Neuronal stem cell (in vitro differentiated cells): ENCODE measurements around the gene POGZ.

Source experiments
- DNase-seq: peaks from one replicate; pipeline ENCODE4 v3.0.0-alpha.2; 2013; ENCODE audit warnings: low spot score
- H2AFZ ChIP-seq: one replicate; pipeline ENCODE4 v1.6.1; 2013; ENCODE audit warnings: mild to moderate bottlenecking, low read length, inconsistent platforms
- H2AK5ac ChIP-seq: 2 replicates; pipeline ENCODE4 v1.6.1; 2013; ENCODE audit warnings: low read depth, mild to moderate bottlenecking, inconsistent platforms, low read length, moderate library complexity, mixed read lengths
- H2BK120ac ChIP-seq: 2 replicates; pipeline ENCODE4 v1.6.1; 2013; ENCODE audit warnings: low read depth, mild to moderate bottlenecking, inconsistent platforms, low read length, moderate library complexity, mixed read lengths
- H2BK12ac ChIP-seq: one replicate; pipeline ENCODE4 v1.6.1; 2013; ENCODE audit warnings: low read length, inconsistent platforms
- H2BK15ac ChIP-seq: 2 replicates; pipeline ENCODE4 v1.6.1; 2013; ENCODE audit warnings: mild to moderate bottlenecking, low read length, inconsistent platforms, mixed read lengths
- H2BK5ac ChIP-seq: one replicate; pipeline ENCODE4 v1.6.1; 2013; ENCODE audit warnings: inconsistent platforms, mild to moderate bottlenecking, low read length, moderate library complexity
- H3K14ac ChIP-seq: one replicate; pipeline ENCODE4 v1.6.1; 2013; ENCODE audit warnings: low read length, inconsistent platforms
- H3K18ac ChIP-seq: 2 replicates; pipeline ENCODE4 v1.6.1; 2013; ENCODE audit warnings: low read length, inconsistent platforms
- H3K23ac ChIP-seq: 2 replicates; pipeline ENCODE4 v1.6.1; 2013; ENCODE audit warnings: low read depth, mild to moderate bottlenecking, mixed read lengths, low read length, inconsistent platforms; ENCODE audit not compliant: poor library complexity
- H3K27ac ChIP-seq: replicated peaks from 3 replicates; pipeline ENCODE4 v1.5.1; 2013; ENCODE audit warnings: low read length, inconsistent platforms
- H3K27me3 ChIP-seq, 3 experiments: 2 replicates each; pipeline ENCODE4 v1.6.1; 2013; ENCODE audit warnings: low read length in 3 of 3, mild to moderate bottlenecking in 2 of 3, inconsistent platforms in 1 of 3, low read depth in 1 of 3, mixed read lengths in 1 of 3, moderate library complexity in 1 of 3; ENCODE audit not compliant: control insufficient read depth in 3 of 3, insufficient read depth in 3 of 3
- H3K36me3 ChIP-seq, 2 donors: replicated peaks in 1 of 2; 2 replicates each; pipeline ENCODE4 v1.6.1; 2013; ENCODE audit warnings: low read length in 2 of 2; ENCODE audit not compliant: control insufficient read depth in 2 of 2, insufficient read depth in 2 of 2
- H3K4ac ChIP-seq: 2 replicates; pipeline ENCODE4 v1.6.1; 2013; ENCODE audit warnings: inconsistent platforms, mild to moderate bottlenecking, low read length, moderate library complexity
- H3K4me1 ChIP-seq, 2 donors: 1 replicate in 1 of 2; 2 replicates in 1 of 2; pipeline ENCODE4 v1.6.1; 2013; ENCODE audit warnings: low read length in 2 of 2, low read depth in 1 of 2; ENCODE audit not compliant: control insufficient read depth in 2 of 2, insufficient read depth in 1 of 2
- H3K4me2 ChIP-seq: one replicate; pipeline ENCODE4 v1.6.1; 2013; ENCODE audit warnings: mild to moderate bottlenecking, low read length, inconsistent platforms; ENCODE audit not compliant: insufficient read depth, poor library complexity, severe bottlenecking
- H3K4me3 ChIP-seq, 2 donors: 2 replicates each; pipeline ENCODE4 v1.5.1; 2013; ENCODE audit warnings: low read length in 2 of 2, mild to moderate bottlenecking in 2 of 2, inconsistent platforms in 1 of 2, moderate library complexity in 1 of 2
- H3K79me1 ChIP-seq: one replicate; pipeline ENCODE4 v1.6.1; 2013; ENCODE audit warnings: low read depth, mild to moderate bottlenecking, inconsistent platforms, low read length, moderate library complexity
- H3K9ac ChIP-seq: one replicate; pipeline ENCODE4 v1.6.1; 2013; ENCODE audit warnings: mild to moderate bottlenecking, low read depth, low read length, inconsistent platforms; ENCODE audit not compliant: poor library complexity
- H3K9me3 ChIP-seq, 2 donors: replicated peaks in 1 of 2; 2 replicates each; pipeline versions ENCODE3 to v1.6.1; 2013; ENCODE audit warnings: low read length in 2 of 2, mild to moderate bottlenecking in 2 of 2, inconsistent platforms in 1 of 2, low read depth in 1 of 2, mixed read lengths in 1 of 2, moderate library complexity in 1 of 2; ENCODE audit not compliant: control insufficient read depth in 2 of 2, insufficient read depth in 1 of 2
- H4K8ac ChIP-seq: one replicate; pipeline ENCODE4 v1.6.1; 2013; ENCODE audit warnings: low read depth, mild to moderate bottlenecking, inconsistent platforms, low read length, moderate library complexity
- H4K91ac ChIP-seq: one replicate; pipeline ENCODE4 v1.6.1; 2013; ENCODE audit warnings: low read length, low read depth, mild to moderate bottlenecking, inconsistent platforms; ENCODE audit not compliant: poor library complexity
- WGBS, 2 donors: extraction: QIAGEN DNeasy Blood & Tissue Kit; methylation state at CpG; one replicate each; pipeline ENCODE4 v1.1.7; 2013; ENCODE audit warnings: missing lambda C conversion rate in 2 of 2, mixed read lengths in 1 of 2; ENCODE audit not compliant: insufficient read length in 2 of 2, insufficient replicate concordance in 1 of 2; ENCODE audit errors: extremely low coverage in 2 of 2; 5-methylcytosine and 5-hydroxymethylcytosine counted together

Gene POGZ

DNA sequence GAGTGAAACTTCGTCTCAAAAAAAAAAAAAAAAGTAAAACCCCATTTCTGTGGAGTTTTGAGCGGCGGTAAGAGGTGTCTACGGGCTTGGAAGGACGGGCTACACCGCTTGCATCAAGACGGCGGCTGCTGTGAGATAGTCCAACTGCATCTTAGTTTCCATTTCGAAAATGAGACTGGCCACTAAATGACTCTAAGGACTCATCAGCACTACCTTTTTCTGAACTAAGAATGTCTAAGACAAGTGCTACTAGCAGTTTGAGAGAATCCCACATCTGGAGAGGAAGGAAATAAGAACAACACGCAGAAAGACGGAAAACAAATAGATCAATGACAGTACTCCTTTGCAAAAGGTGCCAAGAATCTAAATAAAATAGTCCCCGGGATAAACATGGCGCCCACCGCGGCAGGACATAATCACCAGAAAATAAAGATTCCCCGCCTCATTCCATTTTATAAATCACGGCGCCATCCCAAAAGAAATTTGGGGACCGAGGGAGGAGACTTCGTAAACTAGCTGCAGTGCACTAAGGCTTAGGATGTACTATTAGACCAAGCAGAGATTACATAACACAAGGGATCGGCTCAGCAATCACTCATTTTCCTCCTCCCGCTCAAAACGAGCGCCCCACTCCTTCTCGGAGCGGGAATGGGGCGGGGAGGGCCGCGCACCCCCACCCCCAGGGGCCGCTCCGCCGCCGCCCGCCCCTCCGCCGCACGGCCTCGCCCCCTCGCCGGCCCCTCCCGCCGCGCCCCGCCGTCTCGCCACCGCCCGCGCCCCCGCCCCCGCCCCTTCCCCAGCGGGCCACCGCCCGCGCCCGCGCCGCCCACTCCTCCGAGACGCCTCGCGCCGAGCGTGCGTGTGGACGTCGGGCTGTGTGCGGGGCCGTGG is 1.1 kb downstream of the POGZ start:
- peaks cover 4 to 7% of the 10 kb centered on the region in 2 donors for H3K4me1 ChIP-seq
- peak overlapping the region; percentile 74 for H2AFZ ChIP-seq
- no CpG with 5 or more reads among the region's 69 CpGs for WGBS, 2 donors
- H3K4me2 ChIP-seq: peak overlapping the region; percentile 92
- H3K18ac ChIP-seq: peak overlapping the region; percentile 74
- peak overlapping the region; percentile 95 to 96 for H3K4me3 ChIP-seq
- no peaks in the 10 kb centered on the region for H3K27me3 ChIP-seq
- no peak overlapping the region for H2BK15ac ChIP-seq
- H3K4ac ChIP-seq: no peak overlapping the region
- DNase-seq: peak; percentile 62
- peaks cover 0 to 22% of the 10 kb centered on the region in 2 donors for H3K36me3 ChIP-seq
- H3K9me3 ChIP-seq: no peaks in the 10 kb centered on the region
- H2BK5ac ChIP-seq: no peak overlapping the region
- H3K14ac ChIP-seq: no peak overlapping the region
- no peak overlapping the region for H4K8ac ChIP-seq
- no peak overlapping the region for H2BK12ac ChIP-seq
- H4K91ac ChIP-seq: no peak overlapping the region
- H3K79me1 ChIP-seq: no peaks in the 10 kb centered on the region
- H3K27ac ChIP-seq: peak overlapping the region; percentile 90
- H2AK5ac ChIP-seq: no peak overlapping the region
- H2BK120ac ChIP-seq: no peak overlapping the region
- peak overlapping the region; percentile 57 for H3K23ac ChIP-seq
- H3K9ac ChIP-seq: peak overlapping the region; percentile 83

GRCh38 chr1:151455966-151456365 is 3.3 kb downstream of the POGZ start:
- peaks cover 2 to 40% of the 10 kb centered on the region in 2 donors for H3K36me3 ChIP-seq
- no peak overlapping the region for H3K23ac ChIP-seq
- H3K18ac ChIP-seq: no peak overlapping the region
- H2BK12ac ChIP-seq: no peak overlapping the region
- no peak overlapping the region for H2BK5ac ChIP-seq
- no peak overlapping the region for H4K8ac ChIP-seq
- no peaks in the 10 kb centered on the region for H3K9me3 ChIP-seq
- H2BK120ac ChIP-seq: no peak overlapping the region
- no peak overlapping the region for H3K9ac ChIP-seq
- no peak overlapping the region for H2AFZ ChIP-seq
- H3K4me1 ChIP-seq: peaks cover 4 to 7% of the 10 kb centered on the region in 2 donors
- H2BK15ac ChIP-seq: no peak overlapping the region
- no peak overlapping the region for H3K4me2 ChIP-seq
- H4K91ac ChIP-seq: no peak overlapping the region
- DNase-seq: no peak
- H3K14ac ChIP-seq: no peak overlapping the region
- H2AK5ac ChIP-seq: no peak overlapping the region
- no peaks in the 10 kb centered on the region for H3K27me3 ChIP-seq
- no peaks in the 10 kb centered on the region for H3K79me1 ChIP-seq
- H3K4me3 ChIP-seq: no peak overlapping the region
- H3K4ac ChIP-seq: no peak overlapping the region
- H3K27ac ChIP-seq: no peak overlapping the region
- WGBS, 2 donors: no CpG with 5 or more reads among the region's 1 CpG

- Histone ChIP-seq H3K4me3 (no peak overlapping the region), H3K79me1 (peaks cover 2% of the 10 kb centered on the region), H3K4me2 (no peak overlapping the region), H2BK120ac (no peak overlapping the region), H3K36me3 (peaks cover 2 to 47% of the 10 kb centered on the region in 2 donors), H2BK15ac (no peak overlapping the region), H4K8ac (no peak overlapping the region), H3K9ac (no peak overlapping the region), H3K14ac (no peak overlapping the region), H3K23ac (no peak overlapping the region), H3K27ac (no peak overlapping the region), H3K9me3 (no peaks in the 10 kb centered on the region), H2AFZ (no peak overlapping the region), H3K4ac (no peak overlapping the region), H3K27me3 (no peaks in the 10 kb centered on the region), H3K18ac (no peak overlapping the region), H2BK12ac (no peak overlapping the region), H3K4me1 (peaks cover 4 to 7% of the 10 kb centered on the region in 2 donors), H4K91ac (no peak overlapping the region), H2AK5ac (no peak overlapping the region), H2BK5ac (no peak overlapping the region)
- DNase-seq: no peak
- no CpG with 5 or more reads among the region's 2 CpGs for WGBS, 2 donors
These were observed 4.1 kb downstream of the POGZ start for GRCh38 chr1:151455231-151455630.

GRCh38 chr1:151447696-151448095 is 11.6 kb downstream of the POGZ start:
- no peak overlapping the region for H2BK12ac ChIP-seq
- no peak overlapping the region for H3K14ac ChIP-seq
- H3K27ac ChIP-seq: no peak overlapping the region
- no peak overlapping the region for H3K4me3 ChIP-seq
- no peak overlapping the region for H2AK5ac ChIP-seq
- no peak overlapping the region for H3K4me2 ChIP-seq
- no peak overlapping the region for H3K23ac ChIP-seq
- H3K4me1 ChIP-seq: peaks cover 0 to 2% of the 10 kb centered on the region in 2 donors
- no peak overlapping the region for H3K4ac ChIP-seq
- no peaks in the 10 kb centered on the region for H3K9me3 ChIP-seq
- no peak overlapping the region for H4K8ac ChIP-seq
- H3K36me3 ChIP-seq: peaks cover 2 to 49% of the 10 kb centered on the region in 2 donors
- H3K27me3 ChIP-seq: no peaks in the 10 kb centered on the region
- H4K91ac ChIP-seq: no peak overlapping the region
- no peak overlapping the region for H2BK15ac ChIP-seq
- no peak overlapping the region for H2AFZ ChIP-seq
- DNase-seq: no peak
- H2BK5ac ChIP-seq: no peak overlapping the region
- H3K18ac ChIP-seq: no peak overlapping the region
- WGBS, 2 donors: no CpG with 5 or more reads among the region's 2 CpGs
- peaks cover 5% of the 10 kb centered on the region for H3K79me1 ChIP-seq
- H2BK120ac ChIP-seq: no peak overlapping the region
- H3K9ac ChIP-seq: no peak overlapping the region
